Tibial artery (tissue), 4 donors: ENCODE measurements around the gene RARRES1.

ENCODE experiments used
- DNase-seq, 2 donors: peaks; one replicate each; pipeline ENCODE4 v3.0.0-alpha.2; 2019
- H3K27ac ChIP-seq, 2 donors: fragments of 200-600 bp; sonication (generic) in 1 of 2; 1 replicate in 1 of 2; 2 replicates in 1 of 2; pipeline ENCODE4 v1.5.1; 2018 to 2019; ENCODE audit warnings: mild to moderate bottlenecking in 1 of 2
- H3K27me3 ChIP-seq, 2 donors: fragments of 200-600 bp; sonication (generic) in 1 of 2; one replicate each; pipeline versions ENCODE4 v1.5.1 to v1.6.0; 2016 to 2019
- H3K36me3 ChIP-seq, 3 donors: fragments of 200-600 bp; sonication (generic) in 2 of 3; one replicate each; pipeline ENCODE4 v1.5.1; 2016 to 2019; ENCODE audit warnings: mild to moderate bottlenecking in 2 of 3
- H3K4me1 ChIP-seq, 4 donors: fragments of 200-600 bp; sonication (generic) in 2 of 4; 1 replicate in 3 of 4; 2 replicates in 1 of 4; pipeline ENCODE4 v1.5.1; 2016 to 2019
- H3K4me3 ChIP-seq, 2 donors: fragments of 200-600 bp; sonication (generic) in 1 of 2; 1 replicate in 1 of 2; 2 replicates in 1 of 2; pipeline ENCODE4 v1.5.1; 2018 to 2019; ENCODE audit warnings: mild to moderate bottlenecking in 2 of 2
- H3K9me3 ChIP-seq, 3 donors: fragments of 200-600 bp; sonication (generic) in 1 of 3; one replicate each; pipeline ENCODE4 v1.5.1; 2016 to 2019
- intact Hi-C: fragments of 100-400 bp; cut with DNase I; formaldehyde crosslinking; loops from one replicate; pipeline ENCODE4 v1.15.0; 2023; ENCODE audit warnings: low total_unique reads
- TF ChIP-seq, protein P1 (sequence below), 2 experiments: fragments of 200-600 bp in 1 of 2; fragments of 450-650 bp in 1 of 2; IDR thresholded peaks; one replicate each; pipeline ENCODE4 v1.5.1; 2017 to 2019; ENCODE audit warnings: antibody characterized with exemption in 2 of 2, mild to moderate bottlenecking in 1 of 2, moderate library complexity in 1 of 2

The RARRES1 gene

DNA sequence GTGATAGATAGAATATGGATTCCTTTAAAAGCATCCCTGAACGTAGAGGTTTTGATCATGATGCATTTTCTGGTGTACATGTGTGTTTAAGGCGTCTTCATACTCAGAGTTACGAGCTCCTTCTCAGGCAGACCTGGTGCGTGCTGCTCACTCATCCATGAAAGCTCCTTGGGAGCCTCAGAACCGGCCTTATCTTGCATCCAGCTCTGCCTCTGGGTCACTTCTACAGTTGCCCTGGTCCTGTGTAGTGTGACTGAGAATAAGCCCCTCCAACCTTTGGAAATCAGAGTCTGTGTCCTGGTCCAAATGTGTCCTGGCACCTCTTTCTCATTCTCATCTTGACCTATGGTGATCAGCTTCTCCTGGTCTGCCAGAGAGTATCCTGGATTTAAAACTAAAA lies 17.3 kb upstream of the RARRES1 start:
- TF ChIP-seq, protein P1, sequence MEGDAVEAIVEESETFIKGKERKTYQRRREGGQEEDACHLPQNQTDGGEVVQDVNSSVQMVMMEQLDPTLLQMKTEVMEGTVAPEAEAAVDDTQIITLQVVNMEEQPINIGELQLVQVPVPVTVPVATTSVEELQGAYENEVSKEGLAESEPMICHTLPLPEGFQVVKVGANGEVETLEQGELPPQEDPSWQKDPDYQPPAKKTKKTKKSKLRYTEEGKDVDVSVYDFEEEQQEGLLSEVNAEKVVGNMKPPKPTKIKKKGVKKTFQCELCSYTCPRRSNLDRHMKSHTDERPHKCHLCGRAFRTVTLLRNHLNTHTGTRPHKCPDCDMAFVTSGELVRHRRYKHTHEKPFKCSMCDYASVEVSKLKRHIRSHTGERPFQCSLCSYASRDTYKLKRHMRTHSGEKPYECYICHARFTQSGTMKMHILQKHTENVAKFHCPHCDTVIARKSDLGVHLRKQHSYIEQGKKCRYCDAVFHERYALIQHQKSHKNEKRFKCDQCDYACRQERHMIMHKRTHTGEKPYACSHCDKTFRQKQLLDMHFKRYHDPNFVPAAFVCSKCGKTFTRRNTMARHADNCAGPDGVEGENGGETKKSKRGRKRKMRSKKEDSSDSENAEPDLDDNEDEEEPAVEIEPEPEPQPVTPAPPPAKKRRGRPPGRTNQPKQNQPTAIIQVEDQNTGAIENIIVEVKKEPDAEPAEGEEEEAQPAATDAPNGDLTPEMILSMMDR (IDR thresholded peaks at IDR 0.05), result no peak
- Histone ChIP-seq H3K4me1 (peaks cover 0 to 8% (median 0%) of the 10 kb centered on the region in 4 donors), H3K27ac (no peak overlapping the region), H3K36me3 (peaks cover 6 to 41% (median 15%) of the 10 kb centered on the region in 3 donors), H3K9me3 (no peaks in the 10 kb centered on the region), H3K27me3 (no peaks in the 10 kb centered on the region), H3K4me3 (no peak overlapping the region)
- intact Hi-C loops, result no loop called here
- DNase-seq, result no peak

DNA sequence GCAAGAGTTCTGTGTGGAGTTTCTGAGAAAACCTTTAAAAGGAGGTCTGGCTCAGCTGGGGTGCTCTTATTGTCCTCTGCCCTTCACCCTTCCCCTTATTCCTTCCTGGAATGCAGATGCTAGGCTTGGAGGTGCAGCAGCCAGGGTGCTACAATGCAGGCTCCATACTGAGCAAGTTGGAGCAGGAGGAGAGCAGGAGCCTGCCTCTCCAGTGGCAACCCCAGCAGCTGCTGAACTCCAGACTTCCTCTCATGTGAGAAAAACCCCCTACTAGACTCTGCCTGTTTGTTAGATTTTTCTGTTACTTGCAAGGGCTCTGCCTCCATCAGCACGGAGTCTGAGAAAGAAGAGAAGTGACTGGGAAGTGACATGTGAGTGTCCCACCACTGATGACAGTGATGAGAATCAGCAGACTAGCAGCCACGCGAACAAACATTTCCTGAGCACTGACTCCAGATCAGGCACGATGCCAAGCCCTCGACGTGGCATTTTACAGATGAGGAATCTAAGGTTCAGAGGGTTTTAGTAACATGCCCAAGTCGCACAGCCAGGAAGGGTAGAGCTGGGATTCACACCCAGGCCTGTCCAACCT lies 16.1 kb upstream of the RARRES1 start:
- DNase-seq, result peak; percentile 66 to 74
- Histone ChIP-seq H3K36me3 (peaks cover 6 to 46% (median 24%) of the 10 kb centered on the region in 3 donors), H3K4me3 (no peak overlapping the region), H3K27me3 (no peaks in the 10 kb centered on the region), H3K4me1 (peaks cover 0 to 8% (median 0%) of the 10 kb centered on the region in 4 donors), H3K9me3 (no peaks in the 10 kb centered on the region), H3K27ac (no peak overlapping the region)
- TF ChIP-seq, protein P1 (IDR thresholded peaks at IDR 0.05), result no peak
- intact Hi-C loops, result no loop called here

DNA sequence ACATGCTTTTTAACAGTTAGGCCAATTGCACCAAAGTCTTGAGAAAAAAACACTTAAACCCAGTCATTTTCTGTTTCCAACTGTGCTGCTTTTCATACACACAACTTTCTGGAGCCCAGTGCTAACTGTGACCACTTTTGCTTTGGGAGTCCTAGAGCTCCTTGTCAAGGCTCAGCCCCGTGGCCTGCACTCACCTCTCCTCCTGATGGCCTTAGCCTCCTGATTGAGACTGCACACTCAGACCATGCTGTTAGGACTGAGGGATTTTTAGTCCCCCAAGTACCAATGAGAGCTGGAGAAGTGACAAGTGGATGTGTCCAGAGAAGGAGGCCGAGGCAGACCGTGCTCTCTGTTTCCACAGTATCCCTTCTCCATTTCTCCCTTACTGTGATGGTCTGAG lies 15.2 kb upstream of the RARRES1 start:
- TF ChIP-seq, protein P1 (IDR thresholded peaks at IDR 0.05), result no peak
- Histone ChIP-seq H3K4me1 (peaks cover 0 to 8% (median 0%) of the 10 kb centered on the region in 4 donors), H3K9me3 (no peaks in the 10 kb centered on the region), H3K4me3 (no peak overlapping the region), H3K36me3 (peaks cover 6 to 50% (median 27%) of the 10 kb centered on the region in 3 donors), H3K27ac (no peak overlapping the region), H3K27me3 (no peaks in the 10 kb centered on the region)
- intact Hi-C loops, result no loop called here
- no peak for DNase-seq

DNA sequence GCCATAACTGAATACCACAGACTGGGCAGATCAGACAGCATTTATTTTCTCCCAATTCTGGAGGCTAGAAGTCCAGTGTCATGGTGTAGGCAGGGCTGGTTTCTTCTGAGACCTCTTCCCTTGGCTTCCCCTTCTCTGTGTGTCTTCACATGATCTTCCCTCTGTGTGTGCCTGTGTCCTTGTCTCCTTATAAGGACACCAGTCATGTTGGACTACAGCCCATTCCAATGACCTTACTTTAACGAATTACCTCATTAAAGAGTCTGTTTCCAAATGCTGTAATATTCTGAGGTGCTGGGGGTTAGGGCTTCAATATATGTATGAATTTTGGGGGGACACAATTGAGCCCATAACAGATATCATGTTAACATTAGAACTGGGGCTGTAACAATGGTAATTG lies 13.3 kb upstream of the RARRES1 start:
- intact Hi-C loops, result no loop called here
- Histone ChIP-seq H3K27me3 (no peaks in the 10 kb centered on the region), H3K4me3 (no peak overlapping the region), H3K9me3 (no peaks in the 10 kb centered on the region), H3K36me3 (peaks cover 6 to 66% (median 37%) of the 10 kb centered on the region in 3 donors), H3K27ac (no peak overlapping the region), H3K4me1 (peaks cover 0 to 8% (median 0%) of the 10 kb centered on the region in 4 donors)
- TF ChIP-seq, protein P1 (IDR thresholded peaks at IDR 0.05), result no peak
- no peak for DNase-seq

DNA sequence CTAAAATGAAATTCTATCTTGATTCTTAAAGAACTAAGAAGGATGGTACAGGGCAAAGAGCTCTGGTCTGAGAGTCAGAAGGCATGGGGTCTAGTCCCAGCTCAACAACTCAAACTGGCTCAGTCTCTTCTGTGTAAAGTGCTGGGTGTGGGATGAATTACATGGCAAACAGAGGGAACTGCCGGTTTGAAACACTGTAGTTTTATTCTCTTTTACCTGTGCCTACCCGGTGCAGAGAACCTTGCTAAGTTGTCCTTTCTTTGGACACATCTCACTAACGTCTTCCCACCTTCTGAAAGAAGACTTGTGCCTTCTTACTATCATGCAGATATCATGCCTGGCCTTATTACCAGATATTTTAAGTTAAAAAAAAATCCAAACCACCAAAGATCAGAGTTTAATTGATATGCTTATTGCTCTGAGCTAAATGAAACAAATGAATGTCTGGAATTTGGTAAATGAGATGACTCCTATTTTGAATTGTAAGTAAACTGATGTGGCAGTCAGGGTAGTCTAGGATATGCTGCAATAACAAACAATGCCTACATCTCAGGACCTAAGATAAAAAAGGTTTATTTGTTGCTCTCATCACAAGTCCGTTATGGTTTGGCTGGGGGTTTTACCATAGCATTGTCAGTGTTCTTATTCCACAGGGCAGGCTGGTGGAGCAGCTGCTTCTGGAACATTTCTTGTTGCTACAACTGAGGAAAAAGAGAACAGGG lies 12.5 kb upstream of the RARRES1 start:
- peaks cover 0 to 8% (median 0%) of the 10 kb centered on the region in 4 donors for H3K4me1 ChIP-seq
- H3K9me3 ChIP-seq, result no peaks in the 10 kb centered on the region
- TF ChIP-seq, protein P1 (IDR thresholded peaks at IDR 0.05), result no peak
- H3K27me3 ChIP-seq, result no peaks in the 10 kb centered on the region
- H3K36me3 ChIP-seq, result peaks cover 6 to 64% (median 37%) of the 10 kb centered on the region in 3 donors
- intact Hi-C loops, result no loop called here
- DNase-seq, result no peak
- H3K4me3 ChIP-seq, result no peak overlapping the region
- no peak overlapping the region for H3K27ac ChIP-seq
